IMR-90 (cell line): Measurements from ENCODE around the gene RPH3AL. TPM values are rescaled to one million over a fixed set of nuclear protein-coding genes. Genes with fewer than 3 reads are reported as not detected.
A peak's percentile ranks its signal among the peaks of the same experiment; 100 is the strongest.

ENCODE experiments used
- ATAC-seq: fragments of 200-7000 bp; cut with Tn5 transposase; 2 replicates; pipeline ENCODE4 v1.9.1; 2020; ENCODE audit warnings: low read depth, mild to moderate bottlenecking, moderate library complexity
- BruUV-seq: library from RNA; stranded (reverse); fragments of 400-500 nt; replicated peaks from 2 replicates; lab custom pipeline; 2021; lab: Mats Ljungman, UMichigan
- CTCF ChIA-PET: fragments of 300-600 bp; formaldehyde crosslinking; extraction: SDS; loops from one replicate; lab custom pipeline; 2021; ENCODE audit warnings: antibody characterized with exemption; lab: Yijun Ruan, JAX
- POLR2A ChIA-PET: fragments of 300-600 bp; sonication (Branson Sonifier 250); formaldehyde crosslinking; loops from one replicate; lab custom pipeline; 2022; ENCODE audit warnings: antibody characterized with exemption; ENCODE audit not compliant: unreplicated experiment; lab: Charles Lee
- DNase-seq: peaks from one replicate; pipeline ENCODE4 v3.0.0; 2013
- H2AFZ ChIP-seq: replicated peaks from 2 replicates; pipeline ENCODE3; 2013; ENCODE audit warnings: low read length, mild to moderate bottlenecking; ENCODE audit not compliant: poor library complexity
- H2AK5ac ChIP-seq: 2 replicates; pipeline ENCODE4 v1.6.1; 2013; ENCODE audit warnings: low read depth, low read length, inconsistent platforms
- H2AK9ac ChIP-seq: replicated peaks from 2 replicates; pipeline ENCODE3; 2013; ENCODE audit warnings: mild to moderate bottlenecking, low read depth, low read length, moderate library complexity; ENCODE audit not compliant: poor library complexity
- H2BK120ac ChIP-seq: 2 replicates; pipeline ENCODE4 v1.6.1; 2013; ENCODE audit warnings: low read depth, low read length, inconsistent platforms
- H2BK15ac ChIP-seq: 3 replicates; pipeline ENCODE4 v1.6.1; 2013; ENCODE audit warnings: low read depth, low read length, inconsistent platforms
- H2BK20ac ChIP-seq: 2 replicates; pipeline ENCODE4 v1.6.1; 2013; ENCODE audit warnings: low read depth, mild to moderate bottlenecking, inconsistent platforms, low read length, moderate library complexity
- H2BK5ac ChIP-seq: 2 replicates; pipeline ENCODE4 v1.6.1; 2013; ENCODE audit warnings: mild to moderate bottlenecking, low read depth, low read length, inconsistent platforms; ENCODE audit not compliant: poor library complexity, severe bottlenecking
- H3K14ac ChIP-seq: replicated peaks from 2 replicates; pipeline ENCODE4 v1.6.1; 2013; ENCODE audit warnings: low read depth, low read length, inconsistent platforms
- H3K18ac ChIP-seq: 2 replicates; pipeline ENCODE4 v1.6.1; 2013; ENCODE audit warnings: low read depth, low read length, control low read depth
- H3K23ac ChIP-seq: 2 replicates; pipeline ENCODE4 v1.6.1; 2013; ENCODE audit warnings: low read depth, low read length, inconsistent platforms
- H3K27ac ChIP-seq: 2 replicates; pipeline ENCODE4 v1.5.1; 2013; ENCODE audit warnings: mild to moderate bottlenecking, control low read depth, low read length; ENCODE audit not compliant: insufficient read depth
- H3K27me3 ChIP-seq: 2 replicates; pipeline ENCODE4 v1.6.1; 2013; ENCODE audit warnings: low read length; ENCODE audit not compliant: control insufficient read depth, insufficient read depth
- H3K36me3 ChIP-seq: 2 replicates; pipeline ENCODE4 v1.6.1; 2013; ENCODE audit warnings: low read length, mixed read lengths; ENCODE audit not compliant: control insufficient read depth, insufficient read depth
- H3K4ac ChIP-seq: 2 replicates; pipeline ENCODE4 v1.6.1; 2013; ENCODE audit warnings: low read depth, low read length, inconsistent platforms
- H3K4me1 ChIP-seq: 2 replicates; pipeline ENCODE4 v1.6.1; 2013; ENCODE audit warnings: low read length, mixed read lengths; ENCODE audit not compliant: control insufficient read depth, insufficient read depth
- H3K4me2 ChIP-seq: 2 replicates; pipeline ENCODE4 v1.6.1; 2013; ENCODE audit warnings: low read depth, mild to moderate bottlenecking, control low read depth, low read length, moderate library complexity
- H3K4me3 ChIP-seq: 2 replicates; pipeline ENCODE4 v1.5.1; 2013; ENCODE audit warnings: low read depth, mild to moderate bottlenecking, control low read depth, low read length, moderate library complexity; ENCODE audit not compliant: insufficient read depth
- H3K56ac ChIP-seq: 2 replicates; pipeline ENCODE4 v1.6.1; 2013; ENCODE audit warnings: low read length, inconsistent platforms; ENCODE audit not compliant: insufficient read depth; ENCODE audit errors: extremely low read depth
- H3K79me1 ChIP-seq, 2 experiments: 2 replicates each; pipeline ENCODE4 v1.6.1; 2013; ENCODE audit warnings: low read length in 2 of 2, inconsistent platforms in 1 of 2, low read depth in 1 of 2
- H3K9ac ChIP-seq: 2 replicates; pipeline ENCODE4 v1.6.1; 2013; ENCODE audit warnings: low read depth, low read length, control low read depth
- H3K9me1 ChIP-seq: 2 replicates; pipeline ENCODE4 v1.6.1; 2013; ENCODE audit warnings: low read length, inconsistent platforms; ENCODE audit not compliant: insufficient read depth
- H3K9me3 ChIP-seq: 2 replicates; pipeline ENCODE4 v1.6.1; 2013; ENCODE audit warnings: low read length; ENCODE audit not compliant: control insufficient read depth, insufficient read depth
- H4K20me1 ChIP-seq: 2 replicates; pipeline ENCODE4 v1.6.1; 2013; ENCODE audit warnings: low read length, inconsistent platforms; ENCODE audit not compliant: insufficient read depth
- H4K5ac ChIP-seq: 2 replicates; pipeline ENCODE4 v1.6.1; 2013; ENCODE audit warnings: mild to moderate bottlenecking, low read depth, low read length, control low read depth
- H4K8ac ChIP-seq, 2 experiments: 2 replicates each; pipeline ENCODE4 v1.6.1; 2013; ENCODE audit warnings: low read depth in 2 of 2, low read length in 2 of 2, control low read depth in 1 of 2, inconsistent platforms in 1 of 2
- H4K91ac ChIP-seq: 2 replicates; pipeline ENCODE4 v1.6.1; 2013; ENCODE audit warnings: low read depth, low read length, inconsistent platforms; ENCODE audit not compliant: insufficient read depth
- CTCF ChIP-seq: conservative IDR thresholded peaks from 2 replicates; pipeline ENCODE4 v1.5.1; 2012; ENCODE audit warnings: mild to moderate bottlenecking, low read depth, low read length, improper control_type of control experiment
- MAFK ChIP-seq: IDR thresholded peaks from 2 replicates; pipeline ENCODE4 v1.6.1; 2012; ENCODE audit warnings: low read depth, low read length, improper control_type of control experiment
- RAD21 ChIP-seq: IDR thresholded peaks from 2 replicates; pipeline ENCODE4 v1.6.1; 2012; ENCODE audit warnings: low read length, improper control_type of control experiment
- USF2 ChIP-seq: fragments of 150-350 bp; IDR thresholded peaks from 2 replicates; pipeline ENCODE4 v1.6.1; 2017; ENCODE audit warnings: mild to moderate bottlenecking, antibody characterized with exemption, low read length, low read depth
- WGBS, 2 experiments: methylation state at CpG; one replicate each; pipeline versions ENCODE4 v1.1.5 to v1.1.7; 2013; ENCODE audit warnings: missing lambda C conversion rate in 2 of 2; ENCODE audit not compliant: insufficient read length in 1 of 2; ENCODE audit errors: extremely low coverage in 2 of 2; 5-methylcytosine and 5-hydroxymethylcytosine counted together
- dilution Hi-C: fragments of 300-500 bp; cut with HindIII; formaldehyde crosslinking; loops from one replicate; pipeline ENCODE4 v1.14.3; 2018; ENCODE audit warnings: low sequenced_read_pairs; ENCODE audit not compliant: unreplicated experiment
- in situ Hi-C: fragments of 300-500 bp; cut with MboI; formaldehyde crosslinking; loops from 3 replicates; pipeline ENCODE4 v1.14.3; 2019; ENCODE audit warnings: low sequenced_read_pairs, inconsistent platforms, mixed read lengths
- intact Hi-C: fragments of 100-400 bp; cut with micrococcal nuclease; formaldehyde crosslinking; loops from 2 replicates; pipeline ENCODE4 v1.10.0; 2022
- polyA plus RNA-seq, 3 experiments: library from polyadenylated mRNA; depleted of rRNA; stranded (reverse); fragments of >200 nt; gene quantifications; 2 replicates each; pipeline ENCODE4 v1.2.3, GENCODE V29; 2012; ENCODE audit warnings: low replicate concordance in 1 of 3
- total RNA-seq: library from RNA; depleted of rRNA; stranded (reverse); fragments of >200 nt; gene quantifications from 2 replicates; pipeline ENCODE4 v1.2.3, GENCODE V29; 2012

The RPH3AL gene
- total and polyA plus RNA-seq, 2 of the 4 experiments (the other 2 are of a cell fraction), result 1.8 to 2.5 TPM

GRCh38 chr17:181245-182049, 171.2 kb downstream of the RPH3AL start, which contains the start of gene DOC2B:
DOC2B (minus strand) TSS chr17:181650; CDS start chr17:181479, 171 bp downstream.
- Histone ChIP-seq H3K4ac (no peak within 1 kb of the TSS), H3K79me1 (no peaks in the 10 kb centered on the region), H3K9me1 (no peaks in the 10 kb centered on the region), H4K91ac (no peak within 1 kb of the TSS), H3K4me3 (no peak within 1 kb of the TSS), H3K9me3 (no peaks in the 10 kb centered on the region), H3K56ac (no peak within 1 kb of the TSS), H3K23ac (no peak within 1 kb of the TSS), H4K5ac (no peak within 1 kb of the TSS), H3K27me3 (peaks cover 63% of the 10 kb centered on the region), H3K18ac (no peak within 1 kb of the TSS), H2BK5ac (no peak within 1 kb of the TSS), H4K8ac (no peak within 1 kb of the TSS), H2AFZ (no peak within 1 kb of the TSS), H2BK120ac (no peak within 1 kb of the TSS), H3K14ac (no peak within 1 kb of the TSS), H2AK9ac (no peak within 1 kb of the TSS), H2AK5ac (no peak within 1 kb of the TSS), H3K4me2 (no peak within 1 kb of the TSS; the same call in 1 of the 2 replicates), H3K27ac (no peak within 1 kb of the TSS), H4K20me1 (no peaks in the 10 kb centered on the region), H3K4me1 (no peaks in the 10 kb centered on the region), H2BK15ac (no peak within 1 kb of the TSS), H2BK20ac (no peak within 1 kb of the TSS), H3K36me3 (no peaks in the 10 kb centered on the region), H3K9ac (no peak within 1 kb of the TSS)
- in situ Hi-C loops, result no loop called here
- no peak for TF ChIP-seq USF2
- TF ChIP-seq MAFK, result no peak
- TF ChIP-seq CTCF, result no peak
- TF ChIP-seq RAD21, result no peak
- no TSS peak for BruUV-seq
- ChIA-PET POLR2A (no interaction called here), CTCF (no interaction called here)
- DNase-seq, result peak; percentile 27
- WGBS, 2 experiments, result 8% methylated on average over 51 of the region's 120 CpGs; no CpG with 5 or more reads in 1 of the 2 experiments
- ATAC-seq, result peak; percentile 92
- intact Hi-C loops, result no loop called here
- dilution Hi-C loops, result no loop called here
